A673 (cell line): ENCODE results near the gene MROH2A. TPM values are rescaled to one million over a fixed set of nuclear protein-coding genes. Genes with fewer than 3 reads are reported as not detected.
"Not testable (repeated sequence)": the region's sequence is repeated elsewhere in the genome, so short reads cannot be mapped to it uniquely, and the experiment has no call there.

Experiments used
- BruUV-seq: library from RNA; stranded (reverse); fragments of 400-500 nt; replicated peaks from 2 replicates; lab custom pipeline; 2021; lab: Mats Ljungman, UMichigan
- CTCF ChIA-PET: fragments of 300-600 bp; sonication (Branson Sonifier 250); formaldehyde crosslinking; loops from one replicate; lab custom pipeline; 2022; ENCODE audit warnings: antibody characterized with exemption; lab: Charles Lee
- POLR2A ChIA-PET: fragments of 300-600 bp; sonication (Branson Sonifier 250); formaldehyde crosslinking; loops from one replicate; lab custom pipeline; 2022; ENCODE audit warnings: antibody characterized with exemption; ENCODE audit not compliant: low non-redundant PET; lab: Charles Lee
- DNase-seq: peaks from one replicate; pipeline ENCODE4 v3.0.0-alpha.2; 2015; ENCODE audit warnings: low spot score
- H3K27ac ChIP-seq: fragments of 200-600 bp; sonication (generic); 2 replicates; pipeline ENCODE4 v1.5.1; 2016; ENCODE audit warnings: mixed run types, low read depth, mild to moderate bottlenecking, mixed read lengths, antibody characterized with exemption, low read length; ENCODE audit not compliant: poor library complexity, severe bottlenecking
- H3K27me3 ChIP-seq: fragments of 200-600 bp; sonication (generic); replicated peaks from 2 replicates; pipeline ENCODE4 v1.6.1; 2017; ENCODE audit warnings: mixed run types, low read depth, mild to moderate bottlenecking, mixed read lengths, antibody characterized with exemption, low read length; ENCODE audit not compliant: insufficient read depth, poor library complexity
- H3K36me3 ChIP-seq: fragments of 200-600 bp; sonication (generic); 2 replicates; pipeline ENCODE4 v1.6.1; 2016; ENCODE audit warnings: mixed run types, mild to moderate bottlenecking, mixed read lengths, antibody characterized with exemption, low read length; ENCODE audit not compliant: insufficient read depth, poor library complexity, severe bottlenecking
- H3K4me1 ChIP-seq: fragments of 200-600 bp; sonication (generic); 2 replicates; pipeline ENCODE4 v1.6.1; 2017; ENCODE audit warnings: mixed run types, mild to moderate bottlenecking, mixed read lengths, antibody characterized with exemption, low read length; ENCODE audit not compliant: insufficient read depth, poor library complexity, severe bottlenecking
- H3K4me3 ChIP-seq: fragments of 200-600 bp; sonication (generic); 2 replicates; pipeline ENCODE4 v1.5.1; 2016; ENCODE audit warnings: low read depth, mixed run types, mild to moderate bottlenecking, mixed read lengths, low read length; ENCODE audit not compliant: poor library complexity, severe bottlenecking
- H3K9me3 ChIP-seq: fragments of 200-600 bp; sonication (generic); 2 replicates; pipeline ENCODE4 v1.6.1; 2016; ENCODE audit warnings: mixed run types, low read depth, mild to moderate bottlenecking, mixed read lengths, antibody characterized with exemption, low read length; ENCODE audit not compliant: poor library complexity, severe bottlenecking
- CTCF ChIP-seq: fragments of 300-800, 200-600 bp; sonication (generic); conservative IDR thresholded peaks from 2 replicates; pipeline ENCODE4 v1.5.1; 2017; ENCODE audit warnings: low read depth, mild to moderate bottlenecking, antibody characterized with exemption, low read length, moderate library complexity, mixed read lengths
- EZH2 ChIP-seq: fragments of 200-600 bp; sonication (generic); IDR thresholded peaks from 2 replicates; pipeline ENCODE4 v1.6.1; 2017; ENCODE audit warnings: borderline replicate concordance, low read depth, mild to moderate bottlenecking, mixed read lengths, antibody characterized with exemption, low read length; ENCODE audit not compliant: poor library complexity, severe bottlenecking
- intact Hi-C: fragments of 100-400 bp; cut with micrococcal nuclease; formaldehyde crosslinking; loops from one replicate; pipeline ENCODE4 v1.10.0; 2022; ENCODE audit not compliant: unreplicated experiment
- total RNA-seq: library from RNA; stranded (reverse); gene quantifications from 2 replicates; pipeline ENCODE4 v1.2.3, GENCODE V29; 2021

Gene MROH2A
- total RNA-seq, 1 experiment from 2014 or later = 1.3 TPM

GRCh38 chr2:233746475-233747282 lies 31.5 kb upstream of the MROH2A start:
- CTCF ChIA-PET = no interaction called here
- Histone ChIP-seq H3K36me3 (no peaks in the 10 kb centered on the region), H3K9me3 (peaks cover 4% of the 10 kb centered on the region), H3K4me1 (no peaks in the 10 kb centered on the region), H3K4me3 (no peak overlapping the region), H3K27ac (no peak overlapping the region), H3K27me3 (no peaks in the 10 kb centered on the region)
- TF ChIP-seq CTCF (no peak), EZH2 (no peak)
- BruUV-seq = no TSS peak
- POLR2A ChIA-PET = no interaction called here
- no peak for DNase-seq
- intact Hi-C loops = no loop called here

DNA sequence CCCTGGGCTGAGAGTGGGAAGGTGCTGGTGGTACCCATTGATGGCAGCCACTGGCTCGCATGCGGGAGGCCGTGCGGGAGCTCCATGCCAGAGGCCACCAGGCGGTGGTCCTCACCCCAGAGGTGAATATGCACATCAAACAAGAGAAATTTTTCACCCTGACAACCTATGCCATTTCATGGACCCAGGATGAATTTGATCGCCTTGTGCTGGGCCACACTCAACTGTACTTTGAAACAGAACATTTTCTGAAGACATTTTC lies 30.9 kb upstream of the MROH2A start:
- Histone ChIP-seq H3K27me3 (no peaks in the 10 kb centered on the region), H3K4me1 (no peaks in the 10 kb centered on the region), H3K36me3 (no peaks in the 10 kb centered on the region), H3K9me3 (peaks cover 4% of the 10 kb centered on the region), H3K27ac (no peak overlapping the region), H3K4me3 (no peak overlapping the region)
- no peak for DNase-seq
- no TSS peak for BruUV-seq
- POLR2A ChIA-PET = no interaction called here
- CTCF ChIA-PET = no interaction called here
- intact Hi-C loops = no loop called here
- TF ChIP-seq EZH2 = no peak

DNA sequence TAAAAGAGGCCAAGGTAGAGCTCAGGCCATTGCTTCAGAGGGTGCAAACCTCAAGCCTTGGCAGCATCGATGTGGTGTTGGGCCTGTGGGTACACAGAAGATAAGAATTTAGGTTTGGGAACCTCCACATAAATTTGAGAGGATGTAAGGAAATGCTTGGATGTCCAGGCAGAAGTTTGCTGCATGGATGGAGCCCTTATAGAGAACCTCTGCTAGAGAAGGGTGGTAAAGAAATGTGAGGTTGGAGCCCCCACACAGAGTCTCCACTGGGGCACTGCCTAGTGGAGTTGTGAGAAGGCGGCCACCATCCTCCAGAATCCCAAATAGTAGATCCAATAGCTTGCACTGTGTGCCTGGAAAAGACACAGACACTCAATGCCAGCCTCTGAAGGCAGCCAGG lies 27.4 kb upstream of the MROH2A start:
- DNase-seq, BruUV-seq, H3K4me3 ChIP-seq, CTCF ChIA-PET, H3K27me3 ChIP-seq, H3K9me3 ChIP-seq, H3K36me3 ChIP-seq, POLR2A ChIA-PET, intact Hi-C loops, H3K4me1 ChIP-seq, H3K27ac ChIP-seq: not testable (repeated sequence)

DNA sequence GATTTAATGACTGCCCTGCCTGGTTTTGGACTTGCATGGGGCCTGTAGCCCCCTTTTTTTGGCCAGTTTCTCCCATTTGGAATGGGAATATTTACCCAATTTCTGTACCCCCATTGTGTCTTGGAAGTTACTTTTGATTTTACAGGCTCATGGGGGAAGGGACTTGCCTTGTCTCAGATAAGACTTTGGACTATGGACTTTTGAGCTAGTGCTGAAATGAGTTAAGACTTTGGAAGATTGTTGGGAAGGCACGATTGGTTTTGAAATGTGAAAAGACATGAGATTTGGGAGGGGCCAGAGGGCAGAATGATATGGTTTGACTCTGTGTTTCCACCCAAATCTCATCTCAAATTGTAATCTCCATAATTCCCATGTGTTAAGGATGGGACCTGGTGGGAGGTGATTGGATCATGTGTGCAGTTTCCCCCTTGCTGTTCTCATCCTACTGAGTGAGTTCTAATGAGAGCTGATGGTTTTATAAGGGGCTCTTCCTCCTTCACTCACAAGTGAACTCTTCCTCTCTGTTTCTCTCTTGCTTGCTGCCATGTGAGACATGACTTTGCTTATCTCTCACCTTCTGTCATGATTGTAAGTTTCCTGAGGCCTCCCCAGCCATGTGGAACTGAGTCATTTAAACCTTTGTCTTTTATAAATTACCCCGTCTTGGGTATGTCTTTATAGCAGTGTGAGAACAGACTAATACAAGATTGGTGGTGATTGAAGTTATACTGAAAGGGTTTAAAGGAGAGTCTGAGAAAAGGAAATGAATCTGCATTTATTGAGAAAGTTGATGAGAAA lies 26.7 kb upstream of the MROH2A start:
- intact Hi-C loops, H3K4me3 ChIP-seq, POLR2A ChIA-PET, H3K4me1 ChIP-seq, H3K27me3 ChIP-seq, H3K36me3 ChIP-seq, BruUV-seq, H3K27ac ChIP-seq, DNase-seq, CTCF ChIA-PET, H3K9me3 ChIP-seq: not testable (repeated sequence)
